NOMO-1 treated with DMSO at 0.1 percent for 48 hours (cell line): ENCODE data around the gene DES.
A peak's percentile ranks its signal among the peaks of the same experiment; 100 is the strongest.

ENCODE experiments used
- DNase-seq: peaks from one replicate; lab custom pipeline; 2025; ENCODE audit not compliant: unreplicated experiment; lab: John Stamatoyannopoulos, UW

DES gene

GRCh38 chr2:219453671-219454590 lies 35.8 kb downstream of the DES start:
- no peak for DNase-seq

- peak; percentile 26 for DNase-seq
Observed at GRCh38 chr2:219455581-219455980, 37.4 kb downstream of the DES start.

- peak; percentile 24 for DNase-seq
Observed at GRCh38 chr2:219457784-219458369, 39.7 kb downstream of the DES start.

GRCh38 chr2:219458996-219459395 lies 40.8 kb downstream of the DES start:
- DNase-seq = no peak

GRCh38 chr2:219459460-219460311 lies 41.5 kb downstream of the DES start:
- peak; percentile 28 for DNase-seq

- DNase-seq = no peak
Observed at GRCh38 chr2:219460424-219460926, 42.3 kb downstream of the DES start.

GRCh38 chr2:219461047-219461514 lies 42.9 kb downstream of the DES start:
- no peak for DNase-seq

- DNase-seq = no peak
Observed at GRCh38 chr2:219461669-219462068, 43.5 kb downstream of the DES start.

GRCh38 chr2:219462349-219462748 lies 44.2 kb downstream of the DES start:
- DNase-seq = no peak

GRCh38 chr2:219464286-219465032 lies 46.3 kb downstream of the DES start:
- no peak for DNase-seq

GRCh38 chr2:219465659-219466561 lies 47.7 kb downstream of the DES start:
- no peak for DNase-seq

- DNase-seq = no peak
Observed at GRCh38 chr2:219466816-219467735, 48.9 kb downstream of the DES start.

GRCh38 chr2:219467736-219468075 lies 49.5 kb downstream of the DES start:
- no peak for DNase-seq

GRCh38 chr2:219468410-219469185 lies 50.4 kb downstream of the DES start:
- DNase-seq = no peak

GRCh38 chr2:219469186-219469724 lies 51.1 kb downstream of the DES start:
- DNase-seq = no peak

- DNase-seq = no peak
Observed at GRCh38 chr2:219470429-219470828, 52.3 kb downstream of the DES start.
